OCI-LY7 (cell line): Measurements from ENCODE around the gene TMEM231. TPM values are rescaled to one million over a fixed set of nuclear protein-coding genes. Genes with fewer than 3 reads are reported as not detected.

ENCODE experiments used
- BruUV-seq: library from RNA; stranded (reverse); fragments of 400-500 nt; replicated peaks from 2 replicates; lab custom pipeline; 2021; lab: Mats Ljungman, UMichigan
- CTCF ChIA-PET: fragments of 300-600 bp; sonication (Branson Sonifier 250); formaldehyde crosslinking; loops from one replicate; lab custom pipeline; 2022; ENCODE audit warnings: antibody characterized with exemption; ENCODE audit not compliant: unreplicated experiment; lab: Charles Lee
- POLR2A ChIA-PET: fragments of 300-600 bp; sonication (Branson Sonifier 250); formaldehyde crosslinking; loops from one replicate; lab custom pipeline; 2022; ENCODE audit warnings: antibody characterized with exemption; lab: Charles Lee
- DNase-seq: peaks from one replicate; pipeline ENCODE4 v3.0.0-alpha.2; 2015; ENCODE audit warnings: low spot score
- H2AFZ ChIP-seq: fragments of 200-600 bp; sonication (generic), shearing (Covaris generic); 2 replicates; pipeline ENCODE4 v1.6.1; 2014; ENCODE audit warnings: mild to moderate bottlenecking, antibody characterized with exemption, low read length, moderate library complexity
- H3K27ac ChIP-seq: fragments of 200-600 bp; sonication (generic); 2 replicates; pipeline ENCODE4 v1.5.1; 2014; ENCODE audit warnings: mixed run types, low read depth, mild to moderate bottlenecking, moderate library complexity, low read length, inconsistent platforms; ENCODE audit not compliant: poor library complexity, severe bottlenecking
- H3K36me3 ChIP-seq: fragments of 200-600 bp; sonication (generic); 2 replicates; pipeline ENCODE4 v1.6.1; 2014; ENCODE audit warnings: mild to moderate bottlenecking, antibody characterized with exemption, low read length, moderate library complexity, mixed read lengths; ENCODE audit not compliant: insufficient read depth
- H3K4me1 ChIP-seq: fragments of 200-600 bp; sonication (generic); 2 replicates; pipeline ENCODE4 v1.5.1; 2014; ENCODE audit warnings: mild to moderate bottlenecking, low read length; ENCODE audit not compliant: insufficient read depth, poor library complexity, severe bottlenecking
- H3K4me2 ChIP-seq: fragments of 200-600 bp; sonication (generic); 2 replicates; pipeline ENCODE4 v1.6.1; 2014; ENCODE audit warnings: mild to moderate bottlenecking, low read length
- H3K4me3 ChIP-seq: fragments of 200-600 bp; sonication (generic); 2 replicates; pipeline ENCODE4 v1.5.1; 2014; ENCODE audit warnings: mild to moderate bottlenecking, low read depth, low read length; ENCODE audit not compliant: poor library complexity, severe bottlenecking
- H3K79me2 ChIP-seq: fragments of 200-600 bp; sonication (generic); 2 replicates; pipeline ENCODE4 v1.6.1; 2016; ENCODE audit warnings: low read depth, mild to moderate bottlenecking, low read length, moderate library complexity, mixed read lengths; ENCODE audit not compliant: insufficient read depth
- H3K9me2 ChIP-seq: fragments of 200-600 bp; sonication (generic); 2 replicates; pipeline ENCODE4 v1.6.1; 2016; ENCODE audit warnings: mild to moderate bottlenecking, low read length, mixed read lengths; ENCODE audit not compliant: insufficient read depth
- H3K9me3 ChIP-seq: fragments of 200-600 bp; sonication (generic); 2 replicates; pipeline ENCODE4 v1.6.1; 2014; ENCODE audit warnings: mild to moderate bottlenecking, mixed run types, low read length, mixed read lengths
- H4K20me1 ChIP-seq: fragments of 200-600 bp; sonication (generic); 2 replicates; pipeline ENCODE4 v1.6.1; 2014; ENCODE audit warnings: mild to moderate bottlenecking, antibody characterized with exemption, low read length, moderate library complexity, mixed read lengths; ENCODE audit not compliant: insufficient read depth
- EZH2phosphoT487 ChIP-seq: fragments of 200-600 bp; sonication (generic); IDR thresholded peaks from 2 replicates; pipeline ENCODE4 v1.6.1; 2018; ENCODE audit warnings: low read depth, borderline replicate concordance, mild to moderate bottlenecking, mixed run types, antibody characterized with exemption, low read length, moderate library complexity, mixed read lengths
- intact Hi-C: fragments of 100-400 bp; cut with micrococcal nuclease; formaldehyde crosslinking; loops from one replicate; pipeline ENCODE4 v1.10.0; 2022; ENCODE audit not compliant: unreplicated experiment
- total RNA-seq, 2 experiments: library from RNA; depleted of rRNA in 1 of 2; stranded (reverse); fragments of >200 nt in 1 of 2; shearing (Covaris generic) in 1 of 2; gene quantifications; 2 replicates each; pipeline ENCODE4 v1.2.3, GENCODE V29; 2014 to 2022
- TF ChIP-seq, protein P1 (sequence below): fragments of 200-600 bp; sonication (generic); conservative IDR thresholded peaks from 2 replicates; pipeline ENCODE4 v1.5.1; 2014; ENCODE audit warnings: mild to moderate bottlenecking, antibody characterized with exemption, low read length, moderate library complexity, mixed read lengths

The TMEM231 gene
- total RNA-seq, 2 experiments from 2014 or later, result 6.6 to 6.9 TPM

DNA sequence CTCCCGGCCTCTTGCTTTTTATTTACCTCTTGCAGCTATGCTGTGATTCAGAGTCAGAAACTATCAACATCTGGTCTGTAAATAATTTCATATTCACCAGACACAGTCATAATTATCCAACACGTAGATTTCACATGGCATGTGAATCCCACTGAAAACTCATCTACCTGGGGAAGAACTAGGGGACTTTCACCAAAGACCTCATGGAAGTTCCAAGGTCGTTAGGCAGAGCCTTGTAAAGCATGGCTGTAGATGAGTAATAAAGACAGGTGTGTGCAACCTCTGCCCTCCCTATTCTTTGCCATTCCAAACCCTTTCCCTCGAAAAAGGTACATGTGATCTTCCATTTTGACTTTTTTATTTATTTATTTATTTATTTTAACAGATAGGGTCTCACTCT, 18.3 kb downstream of the TMEM231 start:
- BruUV-seq, result no TSS peak
- Histone ChIP-seq H3K4me2 (no peak overlapping the region), H3K4me1 (no peaks in the 10 kb centered on the region), H3K79me2 (no peaks in the 10 kb centered on the region), H3K4me3 (no peak overlapping the region), H2AFZ (no peak overlapping the region), H4K20me1 (no peaks in the 10 kb centered on the region), H3K9me3 (no peaks in the 10 kb centered on the region), H3K36me3 (no peaks in the 10 kb centered on the region; the same call in 1 of the 2 replicates), H3K9me2 (no peaks in the 10 kb centered on the region), H3K27ac (no peak overlapping the region)
- intact Hi-C loops, result no loop called here
- POLR2A ChIA-PET, result no interaction called here
- TF ChIP-seq EZH2phosphoT487, result no peak
- TF ChIP-seq, protein P1, sequence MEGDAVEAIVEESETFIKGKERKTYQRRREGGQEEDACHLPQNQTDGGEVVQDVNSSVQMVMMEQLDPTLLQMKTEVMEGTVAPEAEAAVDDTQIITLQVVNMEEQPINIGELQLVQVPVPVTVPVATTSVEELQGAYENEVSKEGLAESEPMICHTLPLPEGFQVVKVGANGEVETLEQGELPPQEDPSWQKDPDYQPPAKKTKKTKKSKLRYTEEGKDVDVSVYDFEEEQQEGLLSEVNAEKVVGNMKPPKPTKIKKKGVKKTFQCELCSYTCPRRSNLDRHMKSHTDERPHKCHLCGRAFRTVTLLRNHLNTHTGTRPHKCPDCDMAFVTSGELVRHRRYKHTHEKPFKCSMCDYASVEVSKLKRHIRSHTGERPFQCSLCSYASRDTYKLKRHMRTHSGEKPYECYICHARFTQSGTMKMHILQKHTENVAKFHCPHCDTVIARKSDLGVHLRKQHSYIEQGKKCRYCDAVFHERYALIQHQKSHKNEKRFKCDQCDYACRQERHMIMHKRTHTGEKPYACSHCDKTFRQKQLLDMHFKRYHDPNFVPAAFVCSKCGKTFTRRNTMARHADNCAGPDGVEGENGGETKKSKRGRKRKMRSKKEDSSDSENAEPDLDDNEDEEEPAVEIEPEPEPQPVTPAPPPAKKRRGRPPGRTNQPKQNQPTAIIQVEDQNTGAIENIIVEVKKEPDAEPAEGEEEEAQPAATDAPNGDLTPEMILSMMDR, result no peak
- CTCF ChIA-PET, result no interaction called here
- DNase-seq, result no peak

DNA sequence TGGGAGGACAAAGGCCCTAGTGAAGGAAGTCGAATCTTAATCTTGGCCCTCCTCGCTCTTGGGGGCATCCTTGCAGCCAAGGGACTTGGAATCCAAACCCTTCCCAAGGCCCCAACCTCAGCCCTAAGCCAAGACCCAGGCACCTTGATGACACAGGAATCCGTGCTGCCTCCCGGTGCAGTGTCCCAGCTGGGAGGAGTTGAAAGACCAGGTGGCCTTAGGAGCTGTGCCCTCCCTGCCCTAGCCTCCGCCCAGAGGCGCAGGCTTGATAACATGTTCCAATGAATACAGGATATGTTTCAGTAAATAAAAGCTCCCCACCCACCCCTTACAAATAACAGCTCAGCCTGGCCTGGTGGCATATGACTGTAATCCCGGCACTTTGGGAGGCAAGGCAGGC, 20.2 kb downstream of the TMEM231 start, which contains the start of gene CHST5:
Gene CHST5 (minus strand): TSS at position 208 of the 400 bp plus-strand sequence. CDS start 5,724 bp downstream, outside the sequence.
- no peak within 1 kb of the TSS for H2AFZ ChIP-seq
- ChIA-PET POLR2A (interaction anchor here (0.9 kb wide), 1 partner anchor 20 kb away, joined by 3 read pairs; no protein-coding TSS in a partner anchor), CTCF (interaction anchor here (0.6 kb wide), 1 partner anchor 18 kb away, joined by 3 read pairs; no protein-coding TSS in a partner anchor)
- no peak for DNase-seq
- H3K36me3 ChIP-seq, result no peaks in the 10 kb centered on the region
- intact Hi-C loops, result no loop called here
- H3K9me2 ChIP-seq, result no peaks in the 10 kb centered on the region
- H3K4me3 ChIP-seq, result no peak within 1 kb of the TSS
- no peak within 1 kb of the TSS for H3K27ac ChIP-seq
- no TSS peak for BruUV-seq
- H4K20me1 ChIP-seq, result no peaks in the 10 kb centered on the region
- TF ChIP-seq, protein P1, result no peak
- TF ChIP-seq EZH2phosphoT487, result no peak
- no peak within 1 kb of the TSS for H3K4me2 ChIP-seq
- H3K79me2 ChIP-seq, result no peaks in the 10 kb centered on the region
- H3K4me1 ChIP-seq, result no peaks in the 10 kb centered on the region
- H3K9me3 ChIP-seq, result no peaks in the 10 kb centered on the region

DNA sequence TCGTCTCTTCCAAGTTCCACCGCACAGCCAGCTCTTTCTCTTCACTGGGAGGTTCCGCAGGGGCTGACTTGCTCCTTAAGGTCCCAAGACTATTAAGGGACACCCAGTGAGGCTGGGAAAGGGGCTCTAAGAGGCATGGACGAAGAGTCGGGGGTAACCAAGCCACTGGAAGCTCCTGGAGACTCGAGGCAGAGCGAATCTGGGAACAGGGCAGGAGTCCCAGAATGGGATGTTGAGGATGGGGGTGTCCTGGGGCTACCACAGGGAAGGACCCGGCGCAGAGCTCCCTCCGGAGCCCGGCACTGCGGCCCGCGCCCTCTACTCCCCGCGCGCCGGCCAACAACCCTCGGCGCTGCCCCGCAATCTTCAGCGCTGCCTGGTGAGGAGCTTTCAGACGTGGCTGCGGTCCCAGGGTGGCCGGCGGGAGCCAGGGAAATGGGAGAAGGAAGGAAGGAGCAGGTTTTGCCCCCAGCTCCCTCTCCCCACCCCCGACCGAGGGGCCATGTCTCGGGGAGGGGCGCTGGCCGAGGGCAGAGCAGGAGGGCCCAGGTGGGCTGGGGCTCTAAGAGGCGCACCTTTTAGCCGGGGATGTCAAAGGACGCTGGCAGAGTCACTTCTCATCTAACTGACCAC, 20.7 kb downstream of the TMEM231 start:
- Histone ChIP-seq H3K79me2 (no peaks in the 10 kb centered on the region), H3K27ac (no peak overlapping the region), H4K20me1 (no peaks in the 10 kb centered on the region), H3K4me2 (no peak overlapping the region), H2AFZ (no peak overlapping the region), H3K9me2 (no peaks in the 10 kb centered on the region), H3K4me3 (no peak overlapping the region), H3K36me3 (no peaks in the 10 kb centered on the region), H3K4me1 (no peaks in the 10 kb centered on the region), H3K9me3 (no peaks in the 10 kb centered on the region)
- intact Hi-C loops, result no loop called here
- POLR2A ChIA-PET, result interaction anchor here (0.5 to 0.9 kb wide), 3 partner anchors 20 to 118 kb away, joined by 3 read pairs; no protein-coding TSS in a partner anchor
- no TSS peak for BruUV-seq
- CTCF ChIA-PET, result no interaction called here
- no peak for TF ChIP-seq EZH2phosphoT487
- TF ChIP-seq, protein P1, result no peak
- DNase-seq, result no peak
